GM04504 (cell line): ENCODE measurements around the gene RABL3.
"Not testable (repeated sequence)": the region's sequence is repeated elsewhere in the genome, so short reads cannot be mapped to it uniquely, and the experiment has no call there.

ENCODE experiments used
- DNase-seq: peaks from one replicate; pipeline ENCODE4 v3.0.0-alpha.2; 2012; ENCODE audit warnings: low read depth

Gene RABL3

DNA sequence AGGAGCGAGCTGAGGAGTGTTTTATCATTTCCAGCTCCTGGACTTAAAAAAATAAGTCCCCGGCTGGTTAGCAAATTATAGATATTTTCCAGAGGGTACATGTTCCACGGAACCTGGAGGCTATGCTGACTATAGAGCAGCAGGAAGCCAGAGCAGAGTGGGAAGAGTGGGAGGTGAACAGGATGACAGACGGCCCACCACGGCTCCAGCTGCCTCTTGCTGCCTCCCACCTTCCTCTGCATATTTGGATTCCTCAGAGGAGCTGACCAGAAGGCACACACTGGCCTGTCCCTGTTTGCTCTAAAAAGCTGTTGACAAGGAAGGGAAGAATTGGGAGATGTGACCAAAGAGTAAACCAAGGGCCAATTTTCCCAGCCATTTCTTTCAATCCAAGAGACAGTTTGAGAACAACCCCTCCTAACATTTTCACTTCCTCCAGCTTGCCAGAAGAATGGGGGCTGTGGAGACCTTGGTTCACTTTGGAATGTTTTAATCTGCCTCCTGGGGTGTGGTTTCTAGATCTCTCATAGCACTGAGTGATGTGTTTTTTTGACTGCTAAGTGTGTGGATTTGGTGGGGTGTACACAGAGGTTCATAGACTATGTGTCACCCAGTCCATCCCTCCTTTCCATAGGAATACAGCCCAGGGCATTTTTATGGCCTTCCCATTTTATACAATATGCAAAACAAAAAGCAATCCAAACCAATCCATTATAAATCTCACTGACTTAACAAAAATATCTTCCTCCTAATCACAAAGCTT, 97.1 kb downstream of the RABL3 start:
- no peak for DNase-seq

- DNase-seq = no peak
Observed at GRCh38 chr3:120642368-120642948, 99.9 kb downstream of the RABL3 start.

- DNase-seq = no peak
Observed at GRCh38 chr3:120641696-120642246, 100.5 kb downstream of the RABL3 start.

- DNase-seq = no peak
Observed at GRCh38 chr3:120640231-120640630, 102.1 kb downstream of the RABL3 start.

- DNase-seq = not testable (repeated sequence)
Observed at GRCh38 chr3:120638820-120639219, 103.5 kb downstream of the RABL3 start.

- no peak for DNase-seq
Observed at GRCh38 chr3:120637851-120638559, 104.3 kb downstream of the RABL3 start.

- no peak for DNase-seq
Observed at GRCh38 chr3:120636795-120637401, 105.4 kb downstream of the RABL3 start.
